ENCODE measurements around the gene MBLAC1. TPM values are rescaled to one million over a fixed set of nuclear protein-coding genes. Genes with fewer than 3 reads are reported as not detected.

MBLAC1 gene
- total RNA-seq, 1 donor, result 2.2 TPM

DNA sequence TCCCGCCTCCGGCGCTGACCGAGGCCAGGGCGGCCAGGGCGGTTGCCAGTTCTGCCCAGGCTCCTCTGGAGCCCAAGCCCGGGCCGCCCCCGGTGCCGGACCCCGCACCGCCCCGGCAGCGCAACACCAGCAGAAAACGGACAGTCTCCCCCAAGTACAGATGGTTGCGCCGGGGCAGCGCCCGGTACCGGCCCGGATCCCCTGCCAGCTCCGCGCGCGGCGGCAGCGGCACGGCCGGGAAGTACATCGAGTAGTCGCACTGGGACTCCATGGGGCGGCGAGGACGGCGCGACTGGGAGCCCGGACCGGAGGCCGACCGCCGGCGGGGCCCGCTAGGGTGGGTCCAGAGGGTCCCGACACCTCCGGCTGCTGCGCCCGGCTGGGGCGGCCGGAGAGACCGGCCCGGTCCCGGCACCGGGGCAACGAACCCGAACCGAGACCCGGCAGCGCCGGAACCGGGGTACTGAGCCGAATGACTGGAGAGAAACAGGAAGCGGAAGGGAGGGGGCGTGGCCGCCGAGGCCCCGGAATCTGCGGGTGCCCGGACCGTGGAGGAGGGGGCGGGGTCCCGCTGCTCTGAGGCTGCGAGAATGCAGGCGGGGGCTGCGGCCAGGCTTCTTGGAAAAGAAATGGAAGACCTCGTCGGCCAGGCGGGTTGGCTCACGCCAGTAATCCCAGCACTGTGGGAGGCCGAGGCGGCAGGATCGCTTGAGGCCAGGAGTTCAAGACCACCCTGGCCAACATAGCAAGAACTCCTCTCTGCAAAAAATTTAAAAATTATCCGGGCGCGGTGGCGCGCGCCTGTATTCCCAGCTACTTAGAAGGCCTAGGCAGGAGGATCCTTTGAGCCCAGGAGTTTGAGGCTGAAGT, 31.7 kb downstream of the MBLAC1 start, which contains the start of gene TRAPPC14:
Gene TRAPPC14, minus strand, starts transcription at position 495 of the 870 bp plus-strand sequence. Its CDS starts 224 bp downstream, at position 271.
- Histone ChIP-seq H3K4me2 (ENCODE audit: insufficient read depth, low read length) (peak within 1 kb of the TSS; percentile 77), H2AFZ (ENCODE audit: low read length) (peak within 1 kb of the TSS; percentile 91), H3K9me3 (ENCODE audit: low read depth, low read length) (no peaks in the 10 kb centered on the region), H3K36me3 (ENCODE audit: insufficient read depth, low read length) (peaks cover 26% of the 10 kb centered on the region), H4K20me1 (ENCODE audit: insufficient read depth, low read length) (peaks cover 28% of the 10 kb centered on the region), H3K4me3 (ENCODE audit: insufficient read depth, low read length) (peak within 1 kb of the TSS; percentile 92), H3K79me2 (ENCODE audit: insufficient read depth, low read length) (peaks cover 34% of the 10 kb centered on the region), H3K4me1 (ENCODE audit: insufficient read depth, low read length) (peaks cover 17% of the 10 kb centered on the region), H3K27me3 (ENCODE audit: insufficient read depth, low read length) (no peaks in the 10 kb centered on the region), H3K27ac (ENCODE audit: low read depth, low read length) (peak within 1 kb of the TSS; percentile 51)
- TF ChIP-seq, protein P1, sequence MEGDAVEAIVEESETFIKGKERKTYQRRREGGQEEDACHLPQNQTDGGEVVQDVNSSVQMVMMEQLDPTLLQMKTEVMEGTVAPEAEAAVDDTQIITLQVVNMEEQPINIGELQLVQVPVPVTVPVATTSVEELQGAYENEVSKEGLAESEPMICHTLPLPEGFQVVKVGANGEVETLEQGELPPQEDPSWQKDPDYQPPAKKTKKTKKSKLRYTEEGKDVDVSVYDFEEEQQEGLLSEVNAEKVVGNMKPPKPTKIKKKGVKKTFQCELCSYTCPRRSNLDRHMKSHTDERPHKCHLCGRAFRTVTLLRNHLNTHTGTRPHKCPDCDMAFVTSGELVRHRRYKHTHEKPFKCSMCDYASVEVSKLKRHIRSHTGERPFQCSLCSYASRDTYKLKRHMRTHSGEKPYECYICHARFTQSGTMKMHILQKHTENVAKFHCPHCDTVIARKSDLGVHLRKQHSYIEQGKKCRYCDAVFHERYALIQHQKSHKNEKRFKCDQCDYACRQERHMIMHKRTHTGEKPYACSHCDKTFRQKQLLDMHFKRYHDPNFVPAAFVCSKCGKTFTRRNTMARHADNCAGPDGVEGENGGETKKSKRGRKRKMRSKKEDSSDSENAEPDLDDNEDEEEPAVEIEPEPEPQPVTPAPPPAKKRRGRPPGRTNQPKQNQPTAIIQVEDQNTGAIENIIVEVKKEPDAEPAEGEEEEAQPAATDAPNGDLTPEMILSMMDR (IDR thresholded peaks at IDR 0.05; ENCODE audit: extremely low read depth, low read depth, low read length), result no peak
- DNase-seq (ENCODE audit: insufficient read length, low spot score, missing footprints), result peak; percentile 99

DNA sequence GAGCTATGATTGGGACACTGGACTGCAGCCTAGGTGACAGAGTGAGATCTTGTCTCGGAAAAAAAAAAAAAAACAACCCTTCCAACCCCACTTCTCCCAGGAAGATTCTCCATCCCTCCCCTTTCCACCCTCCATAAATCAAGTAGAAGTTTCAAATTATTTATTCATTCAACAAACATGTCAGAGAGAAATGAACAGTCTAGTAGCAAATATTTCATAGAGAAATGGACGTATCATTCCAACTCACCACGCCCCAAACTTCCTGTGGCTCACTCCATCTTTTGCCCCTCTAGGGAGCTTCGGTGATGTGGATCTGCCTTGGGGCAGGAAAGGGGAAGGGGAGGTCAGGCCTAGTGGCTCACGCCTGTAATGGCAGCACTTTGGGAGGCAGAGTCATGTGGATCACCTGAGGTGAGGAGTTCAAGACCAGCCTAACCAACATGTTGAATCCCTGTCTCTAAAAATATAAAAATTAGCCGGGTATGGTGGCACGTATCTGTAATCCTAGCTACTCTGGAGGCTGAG, 32.4 kb downstream of the MBLAC1 start:
- TF ChIP-seq, protein P1 (IDR thresholded peaks at IDR 0.05; ENCODE audit: extremely low read depth, low read depth, low read length), result no peak
- H2AFZ ChIP-seq (ENCODE audit: low read length), result peak overlapping the region; percentile 91
- H3K9me3 ChIP-seq (ENCODE audit: low read depth, low read length), result no peaks in the 10 kb centered on the region
- peaks cover 22% of the 10 kb centered on the region for H3K36me3 ChIP-seq (ENCODE audit: insufficient read depth, low read length)
- peak overlapping the region; percentile 51 for H3K27ac ChIP-seq (ENCODE audit: low read depth, low read length)
- peaks cover 24% of the 10 kb centered on the region for H4K20me1 ChIP-seq (ENCODE audit: insufficient read depth, low read length)
- H3K4me3 ChIP-seq (ENCODE audit: insufficient read depth, low read length), result peak overlapping the region; percentile 92
- H3K4me1 ChIP-seq (ENCODE audit: insufficient read depth, low read length), result peaks cover 17% of the 10 kb centered on the region
- peak overlapping the region; percentile 77 for H3K4me2 ChIP-seq (ENCODE audit: insufficient read depth, low read length)
- H3K27me3 ChIP-seq (ENCODE audit: insufficient read depth, low read length), result no peaks in the 10 kb centered on the region
- peak; percentile 54 for DNase-seq (ENCODE audit: insufficient read length, low spot score, missing footprints)
- peaks cover 28% of the 10 kb centered on the region for H3K79me2 ChIP-seq (ENCODE audit: insufficient read depth, low read length)

DNA sequence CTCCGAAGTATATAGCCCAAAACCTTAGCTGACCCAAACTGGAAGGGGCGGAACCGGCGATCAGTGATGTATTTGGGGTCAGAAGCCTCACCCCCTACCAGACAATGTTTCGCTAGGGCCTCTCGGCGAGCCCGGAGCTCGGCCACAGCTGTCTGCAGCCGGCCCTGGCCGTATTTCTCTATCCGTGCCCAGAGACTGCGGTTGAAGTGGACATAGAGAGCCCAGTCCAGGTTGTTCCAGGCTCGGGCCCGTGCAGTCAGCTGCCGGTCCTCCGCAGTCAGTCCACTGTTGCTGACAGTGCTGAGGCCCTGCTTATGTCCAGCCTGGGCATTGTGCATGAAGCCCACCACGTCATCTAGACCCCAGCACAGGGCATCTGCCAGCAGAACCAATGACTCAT, 33.3 kb downstream of the MBLAC1 start:
- Histone ChIP-seq H3K79me2 (ENCODE audit: insufficient read depth, low read length) (peaks cover 27% of the 10 kb centered on the region), H3K9me3 (ENCODE audit: low read depth, low read length) (no peaks in the 10 kb centered on the region), H3K36me3 (ENCODE audit: insufficient read depth, low read length) (peaks cover 21% of the 10 kb centered on the region), H3K27me3 (ENCODE audit: insufficient read depth, low read length) (no peaks in the 10 kb centered on the region), H2AFZ (ENCODE audit: low read length) (no peak overlapping the region), H3K4me2 (ENCODE audit: insufficient read depth, low read length) (no peak overlapping the region), H3K4me3 (ENCODE audit: insufficient read depth, low read length) (no peak overlapping the region), H3K27ac (ENCODE audit: low read depth, low read length) (no peak overlapping the region), H3K4me1 (ENCODE audit: insufficient read depth, low read length) (peaks cover 17% of the 10 kb centered on the region), H4K20me1 (ENCODE audit: insufficient read depth, low read length) (peaks cover 20% of the 10 kb centered on the region)
- TF ChIP-seq, protein P1 (IDR thresholded peaks at IDR 0.05; ENCODE audit: extremely low read depth, low read depth, low read length), result no peak
- peak; percentile 35 for DNase-seq (ENCODE audit: insufficient read length, low spot score, missing footprints)

DNA sequence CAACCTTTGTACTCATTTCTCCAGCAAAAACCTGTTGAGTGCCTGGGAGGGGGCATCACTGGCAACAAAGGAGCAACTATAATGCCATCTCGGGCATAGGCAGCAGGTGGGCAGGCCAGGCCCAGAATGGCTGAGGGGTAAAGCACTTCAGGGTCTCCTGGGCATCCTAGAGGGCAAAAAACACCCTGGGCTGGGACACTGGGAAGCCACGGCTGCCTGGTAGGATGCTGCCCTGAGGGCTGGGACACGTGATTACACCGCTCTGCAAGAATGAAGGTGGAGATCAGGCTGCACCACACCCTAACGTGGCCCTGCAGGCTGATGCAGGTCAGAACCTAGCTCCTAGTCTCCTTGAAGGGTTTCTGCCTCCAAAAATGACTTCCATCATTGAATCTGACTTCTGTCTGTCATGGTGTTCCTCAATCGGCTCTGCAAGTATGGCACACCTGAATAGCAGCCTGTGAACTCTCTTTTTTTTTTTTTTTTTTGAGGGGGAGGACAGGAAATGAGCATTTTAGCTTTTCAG, 36.3 kb downstream of the MBLAC1 start:
- no peak for DNase-seq (ENCODE audit: insufficient read length, low spot score, missing footprints)
- Histone ChIP-seq H2AFZ (ENCODE audit: low read length) (no peak overlapping the region), H3K27me3 (ENCODE audit: insufficient read depth, low read length) (peaks cover 17% of the 10 kb centered on the region), H3K9me3 (ENCODE audit: low read depth, low read length) (no peaks in the 10 kb centered on the region), H3K79me2 (ENCODE audit: insufficient read depth, low read length) (peaks cover 2% of the 10 kb centered on the region), H3K4me2 (ENCODE audit: insufficient read depth, low read length) (no peak overlapping the region), H3K27ac (ENCODE audit: low read depth, low read length) (no peak overlapping the region), H4K20me1 (ENCODE audit: insufficient read depth, low read length) (no peaks in the 10 kb centered on the region), H3K4me3 (ENCODE audit: insufficient read depth, low read length) (no peak overlapping the region), H3K36me3 (ENCODE audit: insufficient read depth, low read length) (no peaks in the 10 kb centered on the region), H3K4me1 (ENCODE audit: insufficient read depth, low read length) (peaks cover 6% of the 10 kb centered on the region)
- TF ChIP-seq, protein P1 (IDR thresholded peaks at IDR 0.05; ENCODE audit: extremely low read depth, low read depth, low read length), result no peak

Measured in osteoblast (primary cell).